Keratinocyte (primary cell): ENCODE measurements around the gene RASL12. TPM values are rescaled to one million over a fixed set of nuclear protein-coding genes. Genes with fewer than 3 reads are reported as not detected.

Experiments used
- DNase-seq: peaks from one replicate; pipeline ENCODE4 v3.0.0-alpha.2; 2011; ENCODE audit warnings: low read depth, missing footprints, low spot score
- FAIRE-seq: peaks from 2 replicates; lab custom pipeline; 2011; peaks lifted over from hg19 to GRCh38; lab: Jason Lieb, UNC
- H2AFZ ChIP-seq: 2 replicates; pipeline ENCODE4 v1.6.0; 2012; ENCODE audit warnings: low read length, control low read depth, inconsistent platforms; ENCODE audit not compliant: control insufficient read depth
- H3K27ac ChIP-seq: 2 replicates; pipeline ENCODE4 v1.5.1; 2011; ENCODE audit warnings: low read length; ENCODE audit not compliant: control insufficient read depth, insufficient read depth
- H3K27me3 ChIP-seq: 3 replicates; pipeline ENCODE4 v1.6.0; 2011; ENCODE audit warnings: low read length; ENCODE audit not compliant: control insufficient read depth, insufficient read depth; ENCODE audit errors: extremely low read depth
- H3K36me3 ChIP-seq, 2 experiments: 2 replicates in 1 of 2; 3 replicates in 1 of 2; pipeline ENCODE4 v1.5.1; 2011; ENCODE audit warnings: low read length in 2 of 2, mild to moderate bottlenecking in 1 of 2; ENCODE audit not compliant: control insufficient read depth in 2 of 2, insufficient read depth in 2 of 2; ENCODE audit errors: extremely low read depth in 1 of 2
- H3K4me1 ChIP-seq: 3 replicates; pipeline ENCODE4 v1.5.1; 2011; ENCODE audit warnings: low read length; ENCODE audit not compliant: control insufficient read depth, insufficient read depth; ENCODE audit errors: extremely low read depth
- H3K4me2 ChIP-seq: 3 replicates; pipeline ENCODE4 v1.6.0; 2011; ENCODE audit warnings: low read depth, low read length; ENCODE audit not compliant: control insufficient read depth, insufficient read depth; ENCODE audit errors: extremely low read depth
- H3K4me3 ChIP-seq, 3 experiments: fragments of 200-600 bp in 1 of 3; sonication (generic) in 1 of 3; 2 replicates in 2 of 3; 3 replicates in 1 of 3; pipeline ENCODE4 v1.5.1; 2011 to 2016; ENCODE audit warnings: low read length in 3 of 3, mild to moderate bottlenecking in 3 of 3, control low read depth in 2 of 3, inconsistent platforms in 1 of 3, low read depth in 1 of 3, mixed read lengths in 1 of 3, mixed run types in 1 of 3, moderate library complexity in 1 of 3; ENCODE audit not compliant: control insufficient read depth in 2 of 3, insufficient read depth in 2 of 3; ENCODE audit errors: extremely low read depth in 1 of 3
- H3K79me2 ChIP-seq: 2 replicates; pipeline ENCODE4 v1.6.0; 2012; ENCODE audit warnings: low read length; ENCODE audit not compliant: control insufficient read depth, insufficient read depth
- H3K9ac ChIP-seq: 3 replicates; pipeline ENCODE4 v1.6.0; 2011; ENCODE audit warnings: low read length; ENCODE audit not compliant: control insufficient read depth, insufficient read depth; ENCODE audit errors: extremely low read depth
- H3K9me1 ChIP-seq: 3 replicates; pipeline ENCODE4 v1.6.0; 2011; ENCODE audit warnings: low read length; ENCODE audit not compliant: control insufficient read depth, insufficient read depth; ENCODE audit errors: extremely low read depth
- H3K9me3 ChIP-seq: 2 replicates; pipeline ENCODE4 v1.5.1; 2012; ENCODE audit warnings: low read depth, low read length; ENCODE audit not compliant: control insufficient read depth
- H4K20me1 ChIP-seq: 3 replicates; pipeline ENCODE4 v1.6.0; 2011; ENCODE audit warnings: low read length; ENCODE audit not compliant: control insufficient read depth, insufficient read depth; ENCODE audit errors: extremely low read depth
- CTCF ChIP-seq, 3 experiments: IDR thresholded peaks in 1 of 3; conservative IDR thresholded peaks in 1 of 3; optimal IDR thresholded peaks in 1 of 3; 2 replicates in 2 of 3; 3 replicates in 1 of 3; pipeline versions ENCODE3 to v1.5.1; 2011; ENCODE audit warnings: low read length in 3 of 3, mild to moderate bottlenecking in 3 of 3, moderate library complexity in 2 of 3, control low read depth in 1 of 3, inconsistent platforms in 1 of 3; ENCODE audit not compliant: insufficient read depth in 2 of 3; ENCODE audit errors: extremely low read depth in 1 of 3
- EZH2 ChIP-seq: IDR thresholded peaks from one replicate; pipeline ENCODE4 v1.6.1; 2012; ENCODE audit warnings: inconsistent platforms, mild to moderate bottlenecking, low read length, moderate library complexity
- dilution Hi-C: fragments of 300-500 bp; cut with MboI; formaldehyde crosslinking; loops from one replicate; pipeline ENCODE4 v1.7.0; 2020; ENCODE audit warnings: low sequenced_read_pairs; ENCODE audit not compliant: extremely low pct_ligation_motif_present
- polyA plus RNA-seq, 5 experiments: library from polyadenylated mRNA; depleted of rRNA in 3 of 5; stranded (reverse) in 3 of 5; stranded (forward) in 1 of 5; unstranded in 1 of 5; fragments of >200 nt; gene quantifications; 1 replicate in 1 of 5; 2 replicates in 3 of 5; 3 replicates in 1 of 5; pipeline versions ENCODE4 v1.2.1 to v1.2.3, GENCODE V29; 2011 to 2012; ENCODE audit warnings: missing spikeins in 2 of 5, low read depth in 1 of 5, low replicate concordance in 1 of 5
- small RNA-seq, 3 experiments: library from RNA; depleted of rRNA; stranded (forward); fragments of <200 nt; gene quantifications; one replicate each; pipeline ENCODE3, GENCODE V24; 2012; ENCODE audit warnings: low read depth in 3 of 3, low replicate concordance in 1 of 3; ENCODE audit not compliant: insufficient read length in 3 of 3

Gene RASL12
- polyA plus RNA-seq, 1 donor (not counting 4 experiments of a cell fraction or from before 2014, with no cell fraction given): not detected

- dilution Hi-C loops: no loop called here
- no peak overlapping the region for H3K4me2 ChIP-seq
- no peaks in the 10 kb centered on the region for H3K9me1 ChIP-seq
- H3K27ac ChIP-seq: no peak overlapping the region
- TF ChIP-seq EZH2: no peak
- TF ChIP-seq CTCF (optimal IDR thresholded peaks at IDR 0.05 in 1 of 3, IDR thresholded peaks at IDR 0.05 in 1 of 3, conservative IDR thresholded peaks at IDR 0.05 in 1 of 3; ENCODE audit: extremely low read depth in 1 of 3, insufficient read depth in 2 of 3, low read length in 3 of 3): no peak
- H3K36me3 ChIP-seq: no peaks in the 10 kb centered on the region
- no peaks in the 10 kb centered on the region for H3K27me3 ChIP-seq
- no peaks in the 10 kb centered on the region for H3K79me2 ChIP-seq
- H3K9ac ChIP-seq: no peak overlapping the region
- H3K9me3 ChIP-seq: no peaks in the 10 kb centered on the region
- DNase-seq (no peak), FAIRE-seq (no peak)
- no peaks in the 10 kb centered on the region for H4K20me1 ChIP-seq
- H3K4me3 ChIP-seq: no peak overlapping the region
- H3K4me1 ChIP-seq: peaks cover 4% of the 10 kb centered on the region
- no peak overlapping the region for H2AFZ ChIP-seq
Observed at GRCh38 chr15:65004993-65005392, 62.8 kb downstream of the RASL12 start.

Small RNAs within 50 kb of the gene (small RNA-seq; reads per million reads assigned to genes)
- gene AC013553.1: 0 reads per million in 3 experiments

Other genes starting within 250 kb of the RASL12 start
- 2.3 to 7.6 TPM (median 6.2 TPM) in 3 replicates for gene PIF1, start 242.3 kb downstream of the RASL12 start, polyA plus RNA-seq
- 8.8 to 12.0 TPM (median 11.2 TPM) in 3 replicates for gene PLEKHO2, start 226.1 kb downstream of the RASL12 start, polyA plus RNA-seq
- 0.53 to 1.1 TPM (median 0.96 TPM) in 3 replicates for gene ANKDD1A, start 156.1 kb downstream of the RASL12 start, polyA plus RNA-seq
- gene SPG21, start 78.1 kb downstream of the RASL12 start, polyA plus RNA-seq: 40.3 to 62.9 TPM (median 58.0 TPM) in 3 replicates
- gene MTFMT, start 38.4 kb downstream of the RASL12 start, polyA plus RNA-seq: 15.9 to 21.0 TPM (median 17.3 TPM) in 3 replicates
- gene SLC51B, start 22.6 kb downstream of the RASL12 start, polyA plus RNA-seq: not detected in 3 replicates
- not detected in 3 replicates for gene KBTBD13, start 8.8 kb upstream of the RASL12 start, polyA plus RNA-seq
- gene UBAP1L, start 47.2 kb upstream of the RASL12 start, polyA plus RNA-seq: 0.27 to 0.85 TPM (median 0.55 TPM) in 3 replicates
- gene PDCD7, start 65.8 kb upstream of the RASL12 start, polyA plus RNA-seq: 12.2 to 17.2 TPM (median 15.8 TPM) in 3 replicates
- gene CLPX, start 117.4 kb upstream of the RASL12 start, polyA plus RNA-seq: 29.0 to 51.5 TPM (median 43.6 TPM) in 3 replicates
- 0.03 TPM in 1 of 3 replicates, not detected in the others for gene CILP, start 143.5 kb upstream of the RASL12 start, polyA plus RNA-seq
- gene PARP16, start 218.9 kb upstream of the RASL12 start, polyA plus RNA-seq: 1.2 to 3.5 TPM (median 2.1 TPM) in 3 replicates
- not detected in 3 replicates for gene RNU5A-1, start 228.1 kb upstream of the RASL12 start, polyA plus RNA-seq
- not detected in 3 replicates for gene RNU5B-1, start 236.7 kb upstream of the RASL12 start, polyA plus RNA-seq